Neural cell (in vitro differentiated cells): ENCODE data around the gene GRID2IP. TPM values are rescaled to one million over a fixed set of nuclear protein-coding genes. Genes with fewer than 3 reads are reported as not detected.
A peak's percentile ranks its signal among the peaks of the same experiment; 100 is the strongest.

ENCODE experiments used
- H2AFZ ChIP-seq: fragments of 200-600, 300-800 bp; sonication (generic), shearing (Covaris generic); 2 replicates; pipeline ENCODE4 v1.6.0; 2014; ENCODE audit warnings: low read depth, mild to moderate bottlenecking, antibody characterized with exemption, low read length, moderate library complexity
- H3F3A ChIP-seq: fragments of 200-600 bp; shearing (Covaris generic); 2 replicates; pipeline ENCODE4 v1.6.1; 2016; ENCODE audit warnings: mild to moderate bottlenecking, moderate library complexity, mixed read lengths, antibody characterized with exemption, low read length; ENCODE audit not compliant: insufficient read depth, poor library complexity, severe bottlenecking
- H3K27ac ChIP-seq: fragments of 200-600, 300-800 bp; sonication (generic), shearing (Covaris generic); 2 replicates; pipeline ENCODE4 v1.5.1; 2014; ENCODE audit warnings: mild to moderate bottlenecking, low read length, moderate library complexity
- H3K27me3 ChIP-seq: fragments of 300-800, 200-600 bp; sonication (generic), shearing (Covaris generic); 2 replicates; pipeline ENCODE4 v1.6.0; 2014; ENCODE audit warnings: mild to moderate bottlenecking, low read depth, low read length, moderate library complexity; ENCODE audit not compliant: insufficient read depth
- H3K36me3 ChIP-seq: fragments of 300-800, 200-600 bp; sonication (generic), shearing (Covaris generic); 2 replicates; pipeline ENCODE4 v1.5.1; 2014; ENCODE audit warnings: mild to moderate bottlenecking, antibody characterized with exemption, low read length, moderate library complexity; ENCODE audit not compliant: insufficient read depth
- H3K4me2 ChIP-seq: fragments of 300-800, 200-600 bp; sonication (generic), shearing (Covaris generic); 2 replicates; pipeline ENCODE4 v1.6.0; 2014; ENCODE audit warnings: mild to moderate bottlenecking, low read length
- H3K4me3 ChIP-seq: fragments of 300-800, 200-600 bp; sonication (generic), shearing (Covaris generic); 2 replicates; pipeline ENCODE4 v1.5.1; 2014; ENCODE audit warnings: mild to moderate bottlenecking, low read length, moderate library complexity
- H3K79me2 ChIP-seq: fragments of 200-600 bp; shearing (Covaris generic); replicated peaks from 2 replicates; pipeline ENCODE4 v1.6.0; 2014; ENCODE audit warnings: mild to moderate bottlenecking, low read length, moderate library complexity; ENCODE audit not compliant: insufficient read depth
- H3K9ac ChIP-seq: fragments of 300-800, 200-600 bp; sonication (generic), shearing (Covaris generic); 2 replicates; pipeline ENCODE4 v1.6.1; 2016; ENCODE audit warnings: mild to moderate bottlenecking, low read length, mixed read lengths
- H3K9me2 ChIP-seq: fragments of 200-600 bp; shearing (Covaris generic); 2 replicates; pipeline ENCODE4 v1.6.1; 2016; ENCODE audit warnings: mild to moderate bottlenecking, low read length, mixed read lengths; ENCODE audit not compliant: insufficient read depth
- H3K9me3 ChIP-seq: fragments of 200-600, 300-800 bp; sonication (generic), shearing (Covaris generic); 2 replicates; pipeline ENCODE4 v1.6.1; 2016; ENCODE audit warnings: mild to moderate bottlenecking, mixed run types, low read length, moderate library complexity, mixed read lengths
- H4K20me1 ChIP-seq: fragments of 200-600 bp; shearing (Covaris generic); 2 replicates; pipeline ENCODE4 v1.6.1; 2016; ENCODE audit warnings: mild to moderate bottlenecking, mixed run types; ENCODE audit not compliant: insufficient read depth
- EP300 ChIP-seq: fragments of 450-650 bp; conservative IDR thresholded peaks from 2 replicates; pipeline ENCODE4 v1.6.1; 2014; ENCODE audit warnings: antibody characterized with exemption, mild to moderate bottlenecking, moderate library complexity; ENCODE audit not compliant: poor library complexity, severe bottlenecking
- EZH2 ChIP-seq: fragments of 200-600, 300-800 bp; shearing (Covaris generic), sonication (generic); IDR thresholded peaks from 2 replicates; pipeline ENCODE4 v1.6.1; 2014; ENCODE audit warnings: antibody characterized with exemption, low read length, borderline replicate concordance, mild to moderate bottlenecking; ENCODE audit not compliant: insufficient read depth, poor library complexity, severe bottlenecking
- MXI1 ChIP-seq: fragments of 450-650 bp; conservative IDR thresholded peaks from 2 replicates; pipeline ENCODE4 v1.6.1; 2014; ENCODE audit warnings: antibody characterized with exemption, mild to moderate bottlenecking; ENCODE audit not compliant: poor library complexity, severe bottlenecking
- POLR2AphosphoS5 ChIP-seq: IDR thresholded peaks from 2 replicates; pipeline ENCODE4 v1.6.1; 2012
- RAD21 ChIP-seq: fragments of 450-650 bp; conservative IDR thresholded peaks from 2 replicates; pipeline ENCODE4 v1.6.1; 2014; ENCODE audit warnings: antibody characterized with exemption, mild to moderate bottlenecking, moderate library complexity
- REST ChIP-seq: IDR thresholded peaks from 2 replicates; pipeline ENCODE4 v1.6.1; 2012; ENCODE audit warnings: borderline replicate concordance
- SMC3 ChIP-seq: fragments of 450-650 bp; conservative IDR thresholded peaks from 2 replicates; pipeline ENCODE4 v1.6.1; 2014; ENCODE audit warnings: antibody characterized with exemption, mild to moderate bottlenecking, moderate library complexity; ENCODE audit not compliant: poor library complexity
- TAF1 ChIP-seq: IDR thresholded peaks from 2 replicates; pipeline ENCODE4 v1.6.1; 2012; ENCODE audit warnings: low read depth
- polyA plus RNA-seq: library from polyadenylated mRNA; depleted of rRNA; stranded (reverse); fragments of >200 nt; gene quantifications from 2 replicates; pipeline ENCODE4 v1.2.3, GENCODE V29; 2014
- TF ChIP-seq, protein P1 (sequence below): fragments of 450-650 bp; IDR thresholded peaks from 2 replicates; pipeline ENCODE4 v1.5.1; 2014; ENCODE audit warnings: antibody characterized with exemption, mild to moderate bottlenecking, moderate library complexity; ENCODE audit not compliant: poor library complexity, severe bottlenecking

The GRID2IP gene
- polyA plus RNA-seq, 1 donor from 2014 or later, result 0.32 TPM

DNA sequence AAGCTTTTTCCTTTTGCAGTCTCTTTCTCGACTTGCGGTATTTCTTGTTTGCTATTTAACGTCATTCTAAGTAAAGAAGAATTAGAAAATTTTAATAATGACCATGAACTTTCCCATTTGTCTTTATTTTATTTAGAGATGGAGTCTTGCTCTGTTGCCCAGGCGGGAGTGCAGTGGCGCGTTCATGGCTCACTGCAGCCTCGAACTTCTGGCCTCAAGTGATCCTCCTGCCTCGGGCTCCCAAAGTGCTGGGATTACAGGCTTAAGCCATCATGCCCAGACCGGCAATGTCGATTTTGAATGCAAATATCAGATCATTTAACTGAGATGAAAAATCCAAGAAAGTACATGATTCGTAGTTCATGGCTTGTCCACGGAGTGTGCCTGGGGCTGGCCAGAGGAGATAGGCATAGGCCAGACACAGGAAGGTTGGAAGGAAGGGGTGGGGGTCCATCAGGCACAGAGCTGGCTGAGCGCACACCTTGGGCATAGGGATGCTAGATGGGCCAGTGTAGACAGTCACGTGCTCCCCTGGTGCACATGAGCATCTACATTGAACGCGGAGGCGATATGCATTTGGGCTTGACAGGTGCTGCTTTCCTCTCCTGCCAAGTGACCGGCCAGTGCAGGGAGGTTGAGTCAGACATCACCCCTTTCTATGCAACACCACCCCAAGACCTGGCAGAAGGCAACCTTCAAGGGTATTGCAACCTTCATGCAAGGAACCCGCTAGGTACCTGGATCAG is 64.7 kb downstream of the GRID2IP start:
- H3K79me2 ChIP-seq, result peaks cover 11% of the 10 kb centered on the region
- H3K27me3 ChIP-seq, result no peaks in the 10 kb centered on the region
- H4K20me1 ChIP-seq, result no peaks in the 10 kb centered on the region
- no peak overlapping the region for H2AFZ ChIP-seq
- no peaks in the 10 kb centered on the region for H3K9me2 ChIP-seq
- no peak overlapping the region for H3K27ac ChIP-seq
- H3K36me3 ChIP-seq, result no peaks in the 10 kb centered on the region
- no peak overlapping the region for H3K4me2 ChIP-seq
- no peak overlapping the region for H3K9ac ChIP-seq
- no peak overlapping the region for H3K4me3 ChIP-seq
- H3F3A ChIP-seq, result no peaks in the 10 kb centered on the region
- H3K9me3 ChIP-seq, result no peaks in the 10 kb centered on the region
- TF ChIP-seq SMC3 (no peak), POLR2AphosphoS5 (no peak), EZH2 (no peak), REST (no peak), EP300 (no peak), TAF1 (no peak), RAD21 (no peak), MXI1 (no peak)
- TF ChIP-seq, protein P1, sequence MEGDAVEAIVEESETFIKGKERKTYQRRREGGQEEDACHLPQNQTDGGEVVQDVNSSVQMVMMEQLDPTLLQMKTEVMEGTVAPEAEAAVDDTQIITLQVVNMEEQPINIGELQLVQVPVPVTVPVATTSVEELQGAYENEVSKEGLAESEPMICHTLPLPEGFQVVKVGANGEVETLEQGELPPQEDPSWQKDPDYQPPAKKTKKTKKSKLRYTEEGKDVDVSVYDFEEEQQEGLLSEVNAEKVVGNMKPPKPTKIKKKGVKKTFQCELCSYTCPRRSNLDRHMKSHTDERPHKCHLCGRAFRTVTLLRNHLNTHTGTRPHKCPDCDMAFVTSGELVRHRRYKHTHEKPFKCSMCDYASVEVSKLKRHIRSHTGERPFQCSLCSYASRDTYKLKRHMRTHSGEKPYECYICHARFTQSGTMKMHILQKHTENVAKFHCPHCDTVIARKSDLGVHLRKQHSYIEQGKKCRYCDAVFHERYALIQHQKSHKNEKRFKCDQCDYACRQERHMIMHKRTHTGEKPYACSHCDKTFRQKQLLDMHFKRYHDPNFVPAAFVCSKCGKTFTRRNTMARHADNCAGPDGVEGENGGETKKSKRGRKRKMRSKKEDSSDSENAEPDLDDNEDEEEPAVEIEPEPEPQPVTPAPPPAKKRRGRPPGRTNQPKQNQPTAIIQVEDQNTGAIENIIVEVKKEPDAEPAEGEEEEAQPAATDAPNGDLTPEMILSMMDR, result no peak

DNA sequence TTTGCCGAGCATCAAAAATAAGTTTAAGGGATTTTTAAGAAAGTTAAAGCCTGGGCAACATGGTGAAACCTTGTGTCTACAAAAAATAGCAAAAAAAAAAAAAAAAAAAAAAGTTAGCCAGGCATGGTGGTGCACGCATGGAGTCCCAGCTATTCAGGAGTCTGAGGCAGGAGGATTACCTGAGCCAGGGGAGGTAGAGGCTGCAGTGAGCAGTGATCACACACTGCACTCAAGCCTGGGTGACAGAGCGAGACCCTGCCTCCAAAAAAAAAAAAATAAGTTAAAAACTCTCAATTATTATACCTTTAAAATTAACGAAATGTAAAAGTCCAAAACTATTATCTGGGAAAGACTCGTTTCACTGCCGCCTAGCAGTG is 68.5 kb downstream of the GRID2IP start:
- H4K20me1 ChIP-seq, result no peaks in the 10 kb centered on the region
- H3F3A ChIP-seq, result no peaks in the 10 kb centered on the region

More for the DNA sequence above, 68.5 kb downstream of the GRID2IP start:
- Histone ChIP-seq H3K4me3 (peak overlapping the region; percentile 99), H3K9me2 (no peaks in the 10 kb centered on the region), H3K79me2 (peaks cover 34% of the 10 kb centered on the region), H3K27ac (peak overlapping the region; percentile 63), H2AFZ (no peak overlapping the region), H3K36me3 (no peaks in the 10 kb centered on the region), H3K9ac (peak overlapping the region; percentile 78), H3K9me3 (no peaks in the 10 kb centered on the region), H3K4me2 (peak overlapping the region; percentile 68), H3K27me3 (no peaks in the 10 kb centered on the region)
- TF ChIP-seq REST, result no peak
- TF ChIP-seq, protein P1, result no peak
- no peak for TF ChIP-seq TAF1
- TF ChIP-seq MXI1, result no peak
- TF ChIP-seq POLR2AphosphoS5, result no peak
- no peak for TF ChIP-seq RAD21
- no peak for TF ChIP-seq SMC3
- no peak for TF ChIP-seq EZH2
- no peak for TF ChIP-seq EP300
